ENCODE data around the gene GSTK1.

GRCh38 chr7:143247372-143247771 is 15.9 kb upstream of the GSTK1 start:
- TF ChIP-seq REST (IDR thresholded peaks at IDR 0.05; ENCODE audit: low read depth) (no peak), MAX (IDR thresholded peaks at IDR 0.05) (no peak), RAD21 (IDR thresholded peaks at IDR 0.05; ENCODE audit: low read depth) (no peak), FOXM1 (IDR thresholded peaks at IDR 0.05; ENCODE audit: borderline replicate concordance, low read depth) (no peak), CEBPB (IDR thresholded peaks at IDR 0.05) (no peak), TAF1 (IDR thresholded peaks at IDR 0.05; ENCODE audit: low read depth) (no peak), EP300 (IDR thresholded peaks at IDR 0.05; ENCODE audit: borderline replicate concordance) (no peak), YY1 (IDR thresholded peaks at IDR 0.05; ENCODE audit: low read depth) (no peak), TCF12 (IDR thresholded peaks at IDR 0.05; ENCODE audit: low read depth) (no peak)
